ACHN (cell line): ENCODE results near the gene TBCD.

ENCODE experiments used
- DNase-seq: peaks from one replicate; pipeline ENCODE4 v3.0.0-alpha.2; 2015
- in situ Hi-C: cut with HindIII; loops from 2 replicates; pipeline ENCODE4 v1.10.0; 2017; ENCODE audit warnings: low sequenced_read_pairs, low pct_ligation_motif_present, low pct_unique_long_range_greater_than_20kb

TBCD gene

DNA sequence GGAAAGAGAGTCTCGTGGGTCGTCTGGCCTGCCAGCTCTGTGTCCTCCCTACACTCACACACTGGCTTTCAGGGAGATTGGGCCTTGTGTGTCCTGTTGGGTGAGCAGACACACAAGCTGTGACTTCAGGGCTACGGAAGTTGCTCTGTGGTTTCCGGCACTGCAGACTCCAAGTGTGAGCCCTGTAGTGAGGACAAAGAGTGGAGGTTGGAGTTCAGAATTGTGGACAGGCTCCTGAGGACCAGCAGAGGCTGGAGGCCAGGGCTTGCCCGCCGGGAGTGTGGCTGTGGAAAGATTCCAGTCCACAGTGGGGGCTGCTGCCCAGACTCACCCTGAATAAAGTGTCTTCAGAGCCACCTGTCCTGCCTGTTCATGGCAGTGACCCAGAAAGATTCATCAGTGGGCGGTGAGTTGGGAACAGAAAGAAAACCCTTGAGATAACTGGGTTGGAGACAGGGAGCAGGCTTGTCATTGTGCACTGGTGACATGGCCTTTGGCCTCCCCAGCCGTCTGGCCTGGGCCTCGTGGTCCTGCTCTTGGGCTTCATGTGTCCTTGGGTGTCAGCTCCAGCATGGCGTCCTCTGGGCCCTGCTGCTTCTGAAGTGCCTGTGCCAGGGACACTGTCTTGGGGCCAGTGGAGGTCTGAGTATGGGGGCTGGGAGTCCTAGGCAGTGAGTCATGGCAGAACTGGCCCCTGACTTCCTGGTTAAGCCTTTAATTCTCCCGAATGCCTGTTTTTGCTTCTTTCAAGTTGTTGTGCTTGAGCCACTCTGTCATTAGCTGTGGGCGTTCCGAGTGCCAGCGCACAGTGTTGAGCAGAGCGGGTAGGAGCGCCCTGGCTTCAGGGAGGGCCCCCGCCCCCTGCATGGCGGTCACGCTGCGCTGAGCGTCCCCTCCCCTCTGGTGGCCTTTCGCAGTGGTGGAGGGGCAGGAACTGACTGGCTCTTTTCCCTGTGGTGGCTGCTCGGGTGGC, 107.9 kb downstream of the TBCD start:
- DNase-seq, result peak; percentile 49
- in situ Hi-C loops, result no loop called here

DNA sequence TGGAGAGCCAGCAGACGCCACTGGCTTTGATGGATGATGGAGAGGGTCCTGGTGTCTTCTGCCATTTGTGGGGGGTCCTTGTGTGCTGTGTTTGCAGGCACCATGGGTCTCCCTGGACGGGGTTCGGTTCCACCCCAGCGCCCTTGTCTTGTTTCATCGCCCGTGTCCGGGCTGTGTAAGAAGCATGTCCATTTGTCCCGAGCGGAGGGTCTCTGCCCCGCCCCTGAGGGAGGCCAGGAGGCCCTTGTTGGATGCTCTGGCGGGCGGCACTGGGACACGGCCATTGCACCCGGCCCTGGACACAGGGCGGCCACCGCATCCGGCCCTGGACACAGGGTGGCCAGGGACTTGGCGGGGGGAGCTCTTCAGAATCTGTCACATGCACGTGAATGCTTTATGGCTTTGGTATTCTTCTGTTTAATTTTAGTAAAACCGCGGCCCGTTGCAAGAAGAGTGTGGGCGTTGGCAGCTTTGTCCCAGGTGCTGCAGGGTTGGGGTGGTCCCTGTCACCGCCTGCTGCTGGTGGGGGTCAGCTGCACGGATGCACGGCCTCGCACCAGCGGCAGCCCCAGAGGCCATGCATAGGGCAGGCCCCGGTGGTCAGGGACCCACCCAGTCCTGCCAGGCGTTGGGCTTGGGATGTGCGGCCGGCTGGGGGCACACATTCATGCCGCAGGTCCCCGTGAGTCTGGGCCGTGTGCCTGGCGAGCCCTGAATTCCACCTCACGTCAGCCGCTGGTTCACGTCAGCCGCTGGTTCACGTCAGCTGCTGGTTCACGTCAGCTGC, 108.9 kb downstream of the TBCD start:
- in situ Hi-C loops, result no loop called here
- no peak for DNase-seq

DNA sequence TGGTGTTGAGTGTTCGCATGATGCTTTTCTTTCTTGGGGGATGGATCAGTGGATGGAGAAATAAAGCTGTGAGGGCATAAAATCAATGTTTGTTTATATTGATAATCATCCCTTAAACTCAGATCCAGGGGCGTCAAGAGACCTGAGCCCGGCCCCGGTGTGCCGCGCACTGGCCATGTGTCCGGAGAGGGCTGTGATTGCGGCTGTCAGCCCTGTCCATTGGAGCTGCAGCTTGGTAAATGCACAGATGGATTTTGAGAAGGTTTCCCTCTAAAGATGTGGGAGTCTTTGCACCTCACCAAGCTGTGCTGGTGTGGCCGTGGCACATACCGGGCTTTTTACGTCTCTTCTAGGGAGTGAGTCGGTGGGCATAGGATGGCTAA, 109.5 kb downstream of the TBCD start:
- in situ Hi-C loops, result no loop called here
- DNase-seq, result no peak

DNA sequence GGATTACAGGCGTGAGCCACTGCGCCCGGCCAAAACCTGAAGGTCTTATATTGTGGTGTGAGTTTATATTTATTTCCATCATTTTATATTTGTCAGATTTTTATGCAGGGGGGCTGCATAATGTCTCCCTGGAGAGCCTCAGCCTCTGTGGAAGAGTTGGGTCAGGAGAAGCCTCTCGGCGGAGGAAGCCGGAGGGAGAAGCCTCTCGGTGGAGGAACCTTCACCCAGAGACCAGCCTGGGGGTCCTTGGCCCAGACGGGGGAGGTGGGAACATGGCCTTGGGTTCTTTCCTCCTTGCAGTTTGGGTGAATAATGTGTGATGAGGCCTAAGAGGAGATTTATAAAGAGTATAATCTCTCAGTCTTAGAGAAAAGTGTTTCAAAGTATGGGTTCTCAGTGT, 110.3 kb downstream of the TBCD start:
- DNase-seq, result no peak
- in situ Hi-C loops, result no loop called here

DNA sequence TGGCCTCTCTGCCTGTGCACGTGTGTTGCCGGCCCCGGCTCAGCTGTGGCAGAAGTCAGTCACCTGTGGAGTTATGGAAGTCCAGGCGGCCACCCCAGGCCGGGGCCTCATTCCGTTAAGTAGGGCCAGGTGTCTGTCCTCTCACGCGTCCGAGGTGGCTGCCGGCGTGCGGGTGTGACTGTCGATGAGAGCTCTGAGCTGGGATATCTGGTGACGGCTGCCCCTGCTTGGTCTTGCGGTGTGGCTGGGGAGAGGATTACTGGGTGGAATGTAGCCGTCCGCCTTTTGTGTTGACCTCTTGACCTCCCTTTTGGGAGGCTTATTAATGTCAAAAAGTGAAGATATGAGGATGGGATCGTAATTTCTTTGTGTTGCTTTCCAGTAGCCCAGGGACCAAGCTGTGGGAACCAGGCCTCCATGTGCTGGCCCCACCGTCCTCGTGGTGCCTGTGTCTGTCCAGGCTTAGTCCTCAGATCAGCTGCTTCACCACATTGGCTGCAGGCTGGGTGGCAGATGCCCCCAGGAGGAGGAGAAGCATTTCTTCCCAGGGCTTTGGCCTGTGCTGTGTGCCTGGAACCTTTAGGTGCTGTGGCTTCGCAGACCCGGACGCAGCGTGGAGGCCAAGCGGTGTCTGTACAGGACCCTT, 111.0 kb downstream of the TBCD start:
- in situ Hi-C loops, result no loop called here
- no peak for DNase-seq

DNA sequence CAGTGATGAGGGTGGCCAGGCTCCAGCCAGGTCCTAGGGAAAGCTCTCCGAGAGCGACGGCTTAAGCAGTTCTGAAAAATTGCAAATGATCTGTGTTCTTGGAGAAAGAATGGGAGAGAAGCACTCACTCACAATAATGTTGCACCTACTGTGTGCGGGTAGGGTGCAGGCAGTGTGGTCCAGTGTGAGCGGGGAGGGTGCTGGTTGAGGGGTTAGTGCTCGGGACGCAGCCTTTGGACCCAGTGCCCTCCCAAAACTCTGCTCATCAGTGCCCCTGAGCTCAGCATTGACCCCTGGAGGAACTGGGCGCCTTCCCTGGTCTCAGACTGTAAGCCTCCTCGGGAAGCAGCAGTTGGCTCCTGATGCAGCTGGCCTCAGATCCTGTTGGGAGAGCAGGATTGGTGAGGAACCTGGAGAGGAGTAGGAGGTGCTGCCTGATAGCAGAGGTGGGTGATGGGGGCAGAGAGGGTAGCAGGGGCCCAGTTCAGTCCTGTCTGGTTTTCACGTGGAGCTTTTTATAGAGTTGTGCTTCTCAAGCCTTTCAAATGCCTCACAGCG, 111.6 kb downstream of the TBCD start:
- in situ Hi-C loops, result no loop called here

DNA sequence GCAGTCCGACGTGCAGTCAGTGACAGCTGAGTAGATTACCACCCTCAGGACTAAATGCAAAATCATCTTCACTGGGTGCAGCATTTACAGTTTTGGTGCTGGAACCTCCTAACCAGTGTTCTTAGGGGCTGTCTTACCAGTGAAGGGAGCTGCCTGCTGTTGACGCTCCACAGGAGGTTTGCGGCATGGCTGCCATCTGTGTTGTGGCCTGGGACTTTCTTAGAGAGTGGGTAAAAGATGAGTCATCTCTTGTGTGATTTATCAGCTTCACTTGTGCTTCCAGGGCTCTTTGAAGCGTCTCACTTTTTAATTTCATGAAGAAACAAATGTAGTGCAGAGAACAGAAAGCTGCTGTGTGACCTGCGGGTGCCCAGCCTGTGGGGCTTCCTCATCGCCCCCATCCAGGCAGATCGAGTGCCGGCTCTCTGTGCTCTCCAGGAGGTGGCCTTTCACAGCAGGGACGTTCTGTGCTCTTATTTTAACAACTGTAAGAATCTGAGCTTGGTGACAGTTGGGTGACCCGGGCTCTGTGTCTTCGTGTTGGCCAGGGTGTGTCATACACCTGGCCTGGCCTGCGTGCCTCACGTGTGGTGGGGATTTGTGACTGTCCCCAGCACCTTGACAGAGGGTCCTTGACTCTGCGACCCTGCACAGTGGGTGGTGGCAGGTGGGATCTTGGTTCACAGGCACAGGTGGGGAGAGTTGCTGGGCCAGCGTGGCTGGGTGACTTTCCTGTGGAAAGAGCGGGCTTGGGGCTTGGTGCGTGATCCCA, 112.3 kb downstream of the TBCD start:
- in situ Hi-C loops, result no loop called here

More for the DNA sequence above, 111.6 kb downstream of the TBCD start:
- no peak for DNase-seq

DNA sequence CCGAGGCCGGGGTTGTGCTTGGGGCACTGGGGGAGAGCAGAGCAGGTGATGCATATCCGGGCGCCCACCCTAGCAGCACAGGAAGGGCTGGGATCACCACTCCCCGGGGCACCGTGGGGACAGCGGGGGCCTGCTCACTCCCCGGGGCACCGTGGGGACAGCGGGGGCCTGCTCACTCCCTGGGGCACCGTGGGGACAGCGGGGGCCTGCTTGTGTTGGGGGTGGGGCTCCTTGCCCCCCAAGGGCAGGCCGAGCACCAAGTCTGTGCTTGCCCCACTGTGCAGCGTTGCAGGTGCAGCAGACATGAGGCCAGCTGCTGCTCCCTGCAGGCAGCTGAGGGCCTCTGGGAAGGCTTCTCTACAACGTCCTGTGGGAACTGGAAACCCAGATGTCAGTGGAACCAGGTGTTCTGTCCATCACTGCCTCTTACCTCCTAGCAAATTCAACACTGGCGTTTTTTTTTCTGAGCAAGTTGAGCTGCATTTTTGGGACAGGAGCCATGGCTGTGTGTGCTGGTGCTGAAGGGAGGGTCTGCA, 112.9 kb downstream of the TBCD start:
- DNase-seq, result no peak
- in situ Hi-C loops, result no loop called here

More for the DNA sequence above, 112.3 kb downstream of the TBCD start:
- peak; percentile 85 for DNase-seq

DNA sequence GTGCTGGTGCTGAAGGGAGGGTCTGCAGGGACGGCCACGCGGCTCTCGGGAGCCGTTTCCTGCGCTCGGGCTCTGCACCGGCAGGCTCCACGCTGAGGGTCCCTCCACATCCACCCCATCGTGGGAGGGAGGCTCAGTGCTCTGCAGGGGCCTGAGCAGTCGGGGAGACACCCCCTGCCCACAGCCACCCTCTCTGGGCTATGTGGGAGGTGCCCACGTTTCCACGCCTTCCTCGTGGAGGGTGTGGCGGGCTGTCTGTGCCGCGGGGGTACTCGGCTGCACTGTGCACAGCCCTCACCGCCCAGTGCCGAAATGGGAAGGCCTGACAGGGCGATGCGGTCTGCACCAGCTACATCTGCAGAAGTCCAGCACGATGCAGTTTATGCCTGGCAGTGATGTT, 113.4 kb downstream of the TBCD start:
- DNase-seq, result no peak
- in situ Hi-C loops, result no loop called here

DNA sequence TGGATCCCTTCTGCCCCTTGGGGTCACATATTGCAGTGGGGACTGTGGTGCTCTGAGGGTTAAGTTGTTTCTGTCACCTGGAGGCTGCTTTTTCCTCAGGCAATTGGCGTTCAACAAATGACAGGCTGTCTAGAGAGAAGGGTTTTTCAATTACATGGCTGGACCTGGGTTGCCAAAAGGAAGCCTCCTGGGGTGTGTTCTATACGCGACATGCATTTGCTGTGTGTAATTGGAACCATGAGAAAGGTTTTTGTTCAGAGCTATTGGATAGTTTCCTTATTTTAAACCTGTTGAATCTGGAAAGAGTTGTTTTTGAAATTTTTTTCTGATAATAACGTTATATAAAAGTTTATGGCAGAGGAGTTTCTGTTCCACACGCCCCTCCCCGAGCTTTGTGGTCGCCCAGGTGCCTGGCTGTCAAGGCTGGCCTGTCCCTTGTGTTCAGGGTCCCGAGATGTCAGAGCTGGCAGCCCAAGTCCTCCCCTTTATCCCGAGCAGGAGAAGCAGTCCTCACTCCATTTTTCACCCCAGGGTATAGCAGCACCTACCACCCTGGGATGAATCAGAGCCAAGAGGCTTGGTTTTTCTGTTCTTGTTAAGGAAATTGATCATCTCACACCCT, 114.0 kb downstream of the TBCD start:
- no peak for DNase-seq
- in situ Hi-C loops, result no loop called here

DNA sequence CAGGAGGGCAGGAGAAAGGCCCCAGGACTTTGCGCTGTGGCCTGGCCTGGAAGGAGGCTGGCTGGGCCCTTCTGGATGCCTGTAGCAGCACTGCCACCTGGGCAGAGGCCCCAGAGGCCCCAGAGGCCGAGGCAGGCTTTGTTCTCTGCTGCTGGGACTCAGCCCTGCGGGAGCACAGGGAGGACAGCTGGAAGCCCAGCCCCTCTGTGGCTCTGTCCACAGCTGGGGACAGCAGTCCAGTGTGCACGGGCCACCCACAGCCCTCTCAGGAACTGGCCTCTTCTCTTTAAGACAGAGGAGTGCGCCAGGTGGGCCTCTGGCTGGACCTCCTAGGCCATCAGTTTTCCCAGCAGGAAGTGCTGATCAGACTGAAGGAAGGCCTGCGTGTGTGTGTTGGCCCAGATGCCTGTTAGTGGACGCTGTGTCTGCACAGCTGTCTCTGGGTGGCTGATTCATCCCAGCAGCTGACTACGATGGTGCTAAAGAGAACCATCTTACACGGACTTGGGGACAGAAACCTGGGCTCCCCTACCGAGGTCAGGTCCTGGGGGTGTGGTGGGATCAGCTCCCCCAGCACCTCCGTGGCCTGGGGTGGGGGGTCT, 114.8 kb downstream of the TBCD start:
- DNase-seq, result no peak
- in situ Hi-C loops, result no loop called here

DNA sequence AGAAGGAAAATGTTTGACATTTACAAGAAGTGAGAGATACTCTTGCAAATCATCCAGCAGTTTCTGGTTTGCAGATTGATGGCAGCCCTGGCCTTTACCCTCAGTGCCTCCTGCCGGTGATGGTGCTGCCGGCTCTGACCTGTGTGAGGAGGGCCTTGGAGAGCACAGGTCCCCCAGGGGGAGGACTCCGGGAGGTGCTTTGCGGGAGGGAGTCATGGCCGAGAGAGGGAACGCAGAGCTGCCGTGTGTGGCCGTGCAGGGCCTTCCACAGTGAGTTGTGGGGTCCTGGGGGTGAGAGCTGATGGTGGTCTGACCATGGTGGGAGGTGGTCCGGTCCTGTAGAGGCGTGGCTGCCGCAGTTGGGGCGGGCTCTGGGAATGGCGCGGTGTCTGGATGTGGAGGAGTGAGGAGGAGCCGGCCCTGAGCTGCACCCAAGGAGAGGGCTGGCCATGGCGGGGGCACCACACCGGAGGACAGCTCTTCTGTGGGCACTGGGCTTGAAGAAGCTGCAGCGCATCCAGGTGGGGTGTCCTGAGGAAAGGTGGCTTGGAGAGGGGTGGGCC, 116.0 kb downstream of the TBCD start:
- in situ Hi-C loops, result no loop called here
- DNase-seq, result no peak

DNA sequence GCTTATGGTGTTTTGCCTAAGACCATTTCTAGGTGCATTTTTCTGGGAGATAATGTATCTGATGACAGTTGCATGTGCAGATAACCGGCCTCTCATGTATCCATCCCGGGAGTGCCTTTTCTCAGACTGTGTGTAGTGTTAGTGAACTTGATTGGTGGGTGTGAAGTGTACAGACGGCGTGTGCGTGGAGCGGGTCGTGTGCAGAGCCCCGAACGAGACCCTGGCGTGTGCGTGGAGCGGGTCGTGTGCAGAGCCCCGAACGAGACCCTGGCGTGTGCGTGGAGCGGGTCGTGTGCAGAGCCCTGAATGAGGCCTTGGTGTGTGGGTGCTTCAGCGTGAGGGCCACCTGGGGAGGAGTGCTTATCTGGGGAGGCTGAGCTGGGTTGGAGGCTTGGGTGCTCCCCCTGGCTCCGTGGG, 116.9 kb downstream of the TBCD start:
- no peak for DNase-seq
- in situ Hi-C loops, result no loop called here

DNA sequence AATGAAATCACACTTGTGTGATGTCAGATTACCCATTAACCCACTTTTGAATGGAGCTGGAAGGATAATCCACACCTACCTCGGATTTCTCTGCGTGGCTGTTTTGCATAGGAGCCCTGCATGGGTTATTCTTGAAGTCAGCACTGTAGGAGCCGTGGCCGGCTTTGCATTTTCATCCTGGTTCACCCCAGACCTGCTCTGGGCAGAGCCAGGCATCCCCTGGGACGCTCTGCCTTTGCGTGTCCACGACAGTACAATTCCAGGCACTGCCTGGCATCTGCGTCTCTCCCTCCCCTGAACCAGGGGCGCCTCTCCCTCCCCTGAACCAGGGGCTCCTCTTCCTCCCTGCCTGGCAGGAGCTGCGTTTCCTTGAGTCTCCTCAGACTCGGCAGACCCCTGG, 117.7 kb downstream of the TBCD start:
- no peak for DNase-seq
- in situ Hi-C loops, result no loop called here

DNA sequence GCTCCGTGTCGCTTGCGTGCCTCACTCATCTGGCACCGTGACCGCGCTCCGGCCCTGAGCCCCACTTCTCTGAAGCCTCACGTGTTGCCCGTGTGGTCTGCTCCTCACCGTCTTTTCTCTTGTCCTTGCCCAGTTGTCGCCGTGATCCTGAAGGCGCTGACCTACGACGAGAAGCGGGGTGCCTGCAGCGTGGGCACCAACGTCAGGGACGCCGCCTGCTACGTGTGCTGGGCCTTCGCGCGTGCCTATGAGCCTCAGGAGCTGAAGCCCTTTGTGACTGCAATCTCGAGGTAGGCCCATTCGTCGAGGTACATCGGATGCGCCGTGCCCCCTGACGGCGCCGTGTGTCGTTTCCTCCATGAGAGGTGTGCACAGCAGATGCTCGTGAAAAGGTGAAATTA, 118.2 kb downstream of the TBCD start:
- in situ Hi-C loops, result no loop called here

DNA sequence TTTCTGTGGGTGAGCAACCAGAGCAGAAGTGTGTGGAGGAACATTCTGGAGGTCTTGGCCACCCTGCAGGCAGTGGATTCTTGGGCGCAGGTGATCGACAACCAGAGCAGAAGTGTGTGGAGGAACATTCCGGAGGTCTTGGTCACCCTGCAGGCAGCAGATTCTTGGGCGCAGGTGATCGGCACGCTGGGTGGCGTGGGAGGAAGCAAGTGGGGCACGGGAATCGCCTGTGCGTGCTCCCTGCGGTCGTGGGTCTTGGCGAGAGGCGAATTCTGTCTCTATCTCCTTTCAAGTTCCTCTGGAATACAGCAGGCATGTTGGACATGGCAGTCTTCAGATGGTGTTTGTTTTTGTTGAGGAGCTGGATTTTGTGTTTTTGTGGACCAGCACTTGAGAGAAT, 118.7 kb downstream of the TBCD start:
- in situ Hi-C loops, result no loop called here
- DNase-seq, result no peak

More for the DNA sequence above, 118.2 kb downstream of the TBCD start:
- DNase-seq, result no peak
